Measurements from ENCODE around the gene SOCS7. TPM values are rescaled to one million over a fixed set of nuclear protein-coding genes. Genes with fewer than 3 reads are reported as not detected.
"Not testable (repeated sequence)": the region's sequence is repeated elsewhere in the genome, so short reads cannot be mapped to it uniquely, and the experiment has no call there.

SOCS7 gene
- polyA plus RNA-seq, 5 donors: 12.7 to 20.7 (median 17.3) TPM

DNA sequence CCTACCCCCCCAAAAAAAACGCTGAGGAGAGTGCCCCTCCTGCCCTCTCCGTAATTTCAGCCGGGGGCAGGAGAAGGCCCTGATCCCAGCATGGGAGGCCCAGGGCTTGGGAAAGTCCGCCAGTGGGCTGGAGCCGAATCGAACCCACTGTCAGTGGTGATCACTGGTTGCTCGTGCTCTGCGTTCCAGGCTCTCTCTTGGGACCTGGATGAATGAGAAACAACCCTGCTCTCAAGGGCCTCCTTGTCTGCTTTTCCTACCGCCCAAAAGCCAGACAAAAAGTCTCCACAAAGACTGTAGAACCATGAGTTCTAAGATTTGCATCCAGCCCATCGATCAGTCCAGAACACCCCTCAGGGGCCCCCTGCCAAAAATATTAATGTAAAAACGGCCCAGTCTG, 84.7 kb downstream of the SOCS7 start:
- DNase-seq: no peak

DNA sequence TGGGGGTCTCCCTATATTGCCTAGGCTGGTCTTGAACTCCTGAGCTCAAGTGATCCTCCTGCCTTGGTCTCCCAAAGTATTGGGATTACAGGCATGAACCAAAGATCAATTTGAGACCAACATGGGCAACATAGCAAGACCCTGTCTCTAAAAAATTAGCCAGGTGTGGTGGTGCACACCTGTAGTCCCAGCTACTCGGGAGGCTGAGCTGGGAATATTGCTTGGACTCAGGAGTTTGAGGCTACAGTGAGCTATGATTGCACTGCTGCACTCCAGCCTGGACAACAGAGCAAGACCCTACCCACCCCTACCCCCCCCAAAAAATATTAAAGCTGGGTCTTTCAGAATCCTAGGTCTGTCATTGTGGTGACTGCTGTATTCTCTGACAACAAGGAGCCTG, 85.7 kb downstream of the SOCS7 start:
- not testable (repeated sequence) for DNase-seq

GRCh38 chr17:38439436-38439835, 87.8 kb downstream of the SOCS7 start:
- DNase-seq: no peak

- DNase-seq: no peak
These were observed 89.2 kb downstream of the SOCS7 start for GRCh38 chr17:38440614-38441397.

DNA sequence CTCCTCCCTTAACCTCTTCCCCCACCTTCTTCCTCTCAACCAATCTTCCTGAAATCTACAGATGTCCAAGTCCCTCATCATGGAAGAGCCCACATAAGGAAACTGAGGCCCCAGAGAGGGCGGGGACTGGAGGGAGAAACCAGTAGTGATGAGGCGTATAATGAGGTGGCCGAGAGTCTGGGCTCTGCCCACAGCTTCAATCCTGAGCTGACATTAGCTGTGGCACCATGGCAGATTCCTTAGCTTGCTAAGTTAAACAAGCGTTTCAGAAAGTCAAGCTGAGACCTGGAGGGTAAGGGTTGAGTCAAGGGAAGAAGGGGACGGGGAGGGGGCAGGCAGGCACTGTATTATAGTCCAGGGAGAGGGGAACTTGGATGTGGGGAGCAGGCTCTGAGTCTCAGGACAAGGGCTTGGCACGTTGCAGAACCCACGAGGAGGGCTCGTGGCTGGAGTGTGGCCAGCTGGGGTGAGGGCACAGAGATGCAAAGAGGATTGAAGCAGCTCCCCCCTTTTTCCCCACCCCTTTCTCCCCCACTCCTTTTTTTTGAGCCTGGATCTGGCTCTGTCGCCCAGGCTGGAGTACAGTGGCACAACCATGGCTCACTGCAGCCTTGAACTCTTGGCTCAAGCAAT, 89.9 kb downstream of the SOCS7 start:
- DNase-seq: no peak

GRCh38 chr17:38442548-38442947, 90.9 kb downstream of the SOCS7 start:
- no peak for DNase-seq

DNA sequence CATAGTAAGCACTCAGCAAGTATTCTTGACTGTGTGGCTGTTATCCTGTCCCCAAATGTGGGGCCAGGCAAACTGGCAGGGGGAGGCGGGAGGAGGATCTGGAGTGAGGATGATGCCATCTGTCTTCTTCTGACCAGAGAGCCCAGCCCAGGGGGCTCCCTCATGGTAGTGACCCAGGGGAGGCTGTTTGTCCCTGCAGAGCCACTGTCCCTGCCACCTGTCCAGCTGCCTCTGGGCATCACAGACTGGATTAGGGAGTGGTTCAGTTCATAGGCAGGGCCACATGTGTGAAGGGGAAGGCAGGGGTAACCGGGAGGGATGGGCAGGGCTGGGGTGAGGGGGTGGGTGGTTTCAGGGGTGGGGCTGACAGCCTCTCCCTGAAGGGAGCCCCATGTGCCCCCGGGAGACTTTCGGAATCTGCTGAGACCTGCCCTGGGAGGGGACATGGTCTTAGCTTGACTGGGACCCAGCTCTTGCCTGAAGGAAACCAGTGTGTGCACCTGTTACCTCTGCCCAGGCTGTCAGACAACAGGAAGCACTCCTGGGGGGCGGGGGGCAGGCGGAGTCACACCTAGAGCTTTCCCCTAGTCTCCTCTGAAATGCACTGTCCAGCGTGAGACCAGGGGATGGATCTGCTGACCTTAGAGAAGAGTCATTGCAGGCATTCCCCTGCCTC, 91.8 kb downstream of the SOCS7 start:
- DNase-seq: no peak

- no peak for DNase-seq
These were observed 92.5 kb downstream of the SOCS7 start for GRCh38 chr17:38444151-38444550.

- no peak for DNase-seq
These were observed 96.0 kb downstream of the SOCS7 start for GRCh38 chr17:38447502-38448085.

GRCh38 chr17:38448208-38448771, 96.6 kb downstream of the SOCS7 start:
- DNase-seq: no peak

DNA sequence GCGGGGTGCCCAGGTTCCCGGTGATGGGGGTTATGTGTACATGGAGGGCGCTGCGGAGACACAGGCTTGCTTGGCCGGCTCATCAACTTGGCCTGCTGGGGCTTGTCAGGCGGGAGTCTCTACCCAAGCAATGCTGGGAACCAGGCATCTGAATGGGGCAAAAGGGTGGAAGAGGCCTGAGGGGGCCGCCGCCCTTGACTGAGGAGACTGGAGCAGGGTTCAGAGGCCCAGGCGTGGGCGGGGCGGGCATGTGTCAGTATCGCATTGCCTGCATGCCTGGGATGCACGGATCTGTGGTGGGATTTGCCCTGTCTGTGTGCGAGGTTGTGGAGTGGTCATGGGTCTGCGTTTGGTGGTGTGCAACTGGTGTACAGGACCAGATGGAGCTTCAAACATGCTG, 97.7 kb downstream of the SOCS7 start:
- no peak for DNase-seq

- DNase-seq: no peak
These were observed 98.9 kb downstream of the SOCS7 start for GRCh38 chr17:38450557-38451029.

GRCh38 chr17:38451030-38451839, 99.6 kb downstream of the SOCS7 start:
- DNase-seq: no peak

GRCh38 chr17:38451840-38452529, 100.3 kb downstream of the SOCS7 start:
- DNase-seq: peak; percentile 67 to 74

DNA sequence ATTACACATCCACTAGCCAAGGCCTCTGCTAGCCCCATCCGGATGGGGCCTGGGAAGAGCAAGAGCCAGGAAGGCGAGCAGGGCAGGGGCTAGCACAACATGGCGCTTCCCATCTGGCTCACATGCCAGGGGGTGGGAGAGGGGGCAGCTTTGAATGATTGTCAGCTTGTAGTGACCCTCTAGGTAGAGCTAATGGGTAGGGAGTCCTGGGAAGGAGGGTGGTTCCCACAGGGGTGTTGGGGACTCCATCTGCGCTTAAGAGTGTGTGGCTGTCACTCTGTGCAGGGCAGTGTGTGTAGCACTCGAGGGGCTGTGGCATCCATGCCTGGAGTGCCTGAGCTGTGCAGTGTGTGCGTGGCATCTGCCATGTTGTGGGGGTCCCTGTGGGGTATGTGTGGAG, 101.1 kb downstream of the SOCS7 start:
- DNase-seq: no peak

DNA sequence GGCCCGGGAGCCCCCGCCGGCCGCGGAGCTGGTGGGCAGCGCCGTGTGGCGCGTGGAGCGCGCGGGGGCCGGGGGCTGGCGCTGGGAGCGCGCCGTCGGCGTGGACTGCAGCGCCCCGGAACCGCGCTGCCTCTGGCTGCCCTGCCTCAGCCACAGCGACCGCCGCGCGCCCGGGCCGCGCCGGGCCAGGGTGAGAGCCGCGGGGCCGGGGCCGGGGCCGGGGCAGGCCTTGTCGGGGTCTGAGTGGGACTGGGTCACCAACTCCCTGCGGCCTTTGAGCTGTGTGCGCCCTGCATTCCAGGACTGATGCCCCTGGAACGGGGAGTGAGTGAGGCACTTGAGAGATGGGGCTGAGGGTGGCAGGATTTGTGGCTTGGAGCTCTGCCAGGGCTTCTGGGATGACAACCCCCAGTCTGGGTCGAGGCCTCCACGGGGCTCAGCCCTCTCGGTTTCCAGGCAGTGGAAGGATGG, 102.3 kb downstream of the SOCS7 start:
- DNase-seq: no peak

- no peak for DNase-seq
These were observed 102.9 kb downstream of the SOCS7 start for GRCh38 chr17:38454532-38454931.

Data from right lung (tissue), 5 donors.